Mesenchymal stem cell (in vitro differentiated cells and primary cell): ENCODE measurements around the gene EML5. TPM values are rescaled to one million over a fixed set of nuclear protein-coding genes. Genes with fewer than 3 reads are reported as not detected.

Experiments
- DNase-seq: peaks from one replicate; pipeline ENCODE4 v3.0.0-alpha.2; 2013
- H2AFZ ChIP-seq: one replicate; pipeline ENCODE4 v1.6.1; 2013; ENCODE audit warnings: low read depth, mild to moderate bottlenecking, control low read depth, inconsistent platforms, low read length, moderate library complexity
- H2AK5ac ChIP-seq: 2 replicates; pipeline ENCODE4 v1.6.1; 2013; ENCODE audit warnings: low read length, moderate library complexity, mild to moderate bottlenecking, inconsistent platforms; ENCODE audit not compliant: severe bottlenecking
- H2BK120ac ChIP-seq: one replicate; pipeline ENCODE4 v1.6.1; 2013; ENCODE audit warnings: low read depth, mild to moderate bottlenecking, inconsistent platforms, low read length, moderate library complexity
- H2BK12ac ChIP-seq, 2 experiments: one replicate each; pipeline ENCODE4 v1.6.1; 2013; ENCODE audit warnings: inconsistent platforms in 2 of 2, low read length in 2 of 2, mild to moderate bottlenecking in 2 of 2, moderate library complexity in 2 of 2, control low read depth in 1 of 2
- H2BK15ac ChIP-seq: one replicate; pipeline ENCODE4 v1.6.1; 2013; ENCODE audit warnings: mild to moderate bottlenecking, low read depth, inconsistent platforms; ENCODE audit not compliant: poor library complexity, severe bottlenecking
- H2BK5ac ChIP-seq: 2 replicates; pipeline ENCODE4 v1.6.1; 2013; ENCODE audit warnings: low read depth, mild to moderate bottlenecking, low read length, control low read depth, inconsistent platforms; ENCODE audit not compliant: poor library complexity, severe bottlenecking
- H3K14ac ChIP-seq, 2 experiments: one replicate each; pipeline ENCODE4 v1.6.1; 2013; ENCODE audit warnings: inconsistent platforms in 2 of 2, low read length in 2 of 2, control low read depth in 1 of 2, mild to moderate bottlenecking in 1 of 2, moderate library complexity in 1 of 2
- H3K18ac ChIP-seq, 2 experiments: one replicate each; pipeline ENCODE4 v1.6.1; 2013; ENCODE audit warnings: inconsistent platforms in 2 of 2, low read length in 2 of 2, control low read depth in 1 of 2, low read depth in 1 of 2, mild to moderate bottlenecking in 1 of 2
- H3K23ac ChIP-seq, 2 experiments: one replicate each; pipeline ENCODE4 v1.6.1; 2013; ENCODE audit warnings: inconsistent platforms in 2 of 2, low read length in 2 of 2, mild to moderate bottlenecking in 2 of 2, moderate library complexity in 2 of 2, control low read depth in 1 of 2
- H3K27ac ChIP-seq: 2 replicates; pipeline ENCODE4 v1.5.1; 2013; ENCODE audit warnings: mild to moderate bottlenecking, moderate library complexity, low read length, control low read depth, inconsistent platforms; ENCODE audit not compliant: poor library complexity, severe bottlenecking
- H3K27me3 ChIP-seq, 2 experiments: 2 replicates each; pipeline versions ENCODE4 v1.6.1 to v1.7.0; 2013; ENCODE audit warnings: low read length in 2 of 2, mild to moderate bottlenecking in 2 of 2, moderate library complexity in 2 of 2, control low read depth in 1 of 2, inconsistent platforms in 1 of 2; ENCODE audit not compliant: control insufficient read depth in 1 of 2, insufficient read depth in 1 of 2
- H3K36me3 ChIP-seq, 2 experiments: 2 replicates each; pipeline versions ENCODE4 v1.6.1 to v1.7.0; 2013; ENCODE audit warnings: low read length in 2 of 2, control low read depth in 1 of 2, inconsistent platforms in 1 of 2, low read depth in 1 of 2, mild to moderate bottlenecking in 1 of 2; ENCODE audit not compliant: insufficient read depth in 2 of 2, control insufficient read depth in 1 of 2
- H3K4ac ChIP-seq, 2 experiments: one replicate each; pipeline ENCODE4 v1.6.1; 2013; ENCODE audit warnings: inconsistent platforms in 2 of 2, low read length in 2 of 2, mild to moderate bottlenecking in 2 of 2, moderate library complexity in 2 of 2, control low read depth in 1 of 2, low read depth in 1 of 2
- H3K4me1 ChIP-seq: 2 replicates; pipeline ENCODE4 v1.6.1; 2013; ENCODE audit warnings: low read depth, low read length, control low read depth; ENCODE audit not compliant: control insufficient read depth, insufficient read depth
- H3K4me2 ChIP-seq: 2 replicates; pipeline ENCODE4 v1.6.1; 2013; ENCODE audit warnings: low read length, mild to moderate bottlenecking, inconsistent platforms; ENCODE audit not compliant: poor library complexity, severe bottlenecking
- H3K4me3 ChIP-seq, 2 experiments: 2 replicates each; pipeline versions ENCODE4 v1.5.1 to v1.7.0; 2013; ENCODE audit warnings: low read length in 2 of 2, mild to moderate bottlenecking in 2 of 2, control low read depth in 1 of 2, low read depth in 1 of 2; ENCODE audit not compliant: insufficient read depth in 1 of 2
- H3K79me1 ChIP-seq: replicated peaks from 2 replicates; pipeline ENCODE4 v1.6.1; 2013; ENCODE audit warnings: mild to moderate bottlenecking, control low read depth, low read length, inconsistent platforms; ENCODE audit not compliant: poor library complexity, severe bottlenecking
- H3K9ac ChIP-seq: 2 replicates; pipeline ENCODE4 v1.7.0; 2013; ENCODE audit warnings: mild to moderate bottlenecking, low read length, moderate library complexity
- H3K9me3 ChIP-seq: 2 replicates; pipeline ENCODE4 v1.7.0; 2013; ENCODE audit warnings: mild to moderate bottlenecking, low read length; ENCODE audit not compliant: control insufficient read depth
- H4K8ac ChIP-seq: one replicate; pipeline ENCODE4 v1.6.1; 2013; ENCODE audit warnings: inconsistent platforms, mild to moderate bottlenecking, low read length, moderate library complexity
- H4K91ac ChIP-seq: one replicate; pipeline ENCODE4 v1.6.1; 2013; ENCODE audit warnings: mild to moderate bottlenecking, low read length, inconsistent platforms
- WGBS: methylation state at CpG from one replicate; pipeline ENCODE4 v1.1.7; 2013; ENCODE audit warnings: mixed read lengths; 5-methylcytosine and 5-hydroxymethylcytosine counted together
- polyA plus RNA-seq, 2 experiments: library from polyadenylated mRNA; stranded (reverse); fragments of 200-250 nt; gene quantifications; one replicate each; pipeline ENCODE4 v1.2.3, GENCODE V29; 2013

EML5 gene
- not detected for polyA plus RNA-seq (2013, experiment 1 of 2)
- polyA plus RNA-seq (2013, experiment 2 of 2): 0.04 TPM

DNA sequence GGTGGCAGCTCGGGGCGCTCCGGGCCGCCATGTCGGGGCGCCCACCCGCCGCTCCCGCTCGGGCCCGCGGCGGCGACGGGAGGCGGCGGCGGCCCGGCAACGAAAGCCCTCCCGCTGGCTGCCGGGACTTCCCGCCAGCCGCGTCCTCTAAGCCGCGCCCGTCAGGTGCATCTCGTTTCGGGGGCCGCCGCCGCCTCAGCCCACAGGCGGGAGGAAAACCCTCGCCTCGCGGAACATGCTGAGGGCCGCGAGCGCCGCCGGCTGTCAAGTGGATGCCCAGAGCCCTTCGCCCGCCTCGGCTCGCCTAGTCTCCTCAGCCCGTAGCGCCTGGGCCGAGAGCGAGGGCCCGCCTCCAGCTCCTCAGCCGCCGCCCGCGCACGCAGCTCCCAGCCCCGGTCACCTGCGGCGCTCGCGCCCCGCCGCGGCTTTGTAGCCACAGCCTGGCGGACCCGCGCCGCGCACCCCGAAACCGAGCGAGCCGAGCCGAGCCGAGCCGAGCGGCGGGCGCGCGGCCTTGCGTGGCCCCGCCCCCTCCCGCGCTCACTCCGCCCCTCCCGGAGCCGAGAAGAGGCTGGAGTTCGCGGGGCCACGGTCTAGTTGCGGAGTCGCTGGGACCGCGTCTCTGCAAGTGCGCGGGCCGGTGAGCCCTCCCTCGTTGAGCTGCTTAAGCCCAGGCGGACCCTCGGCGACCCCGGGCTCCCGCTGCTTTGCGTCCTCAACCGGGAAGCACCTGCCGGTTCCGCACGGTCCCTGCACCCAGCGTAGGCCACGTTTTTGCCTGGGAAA, at the start of gene EML5:
Gene EML5 (minus strand): TSS at position 481 of the 786 bp plus-strand sequence. CDS start 450 bp downstream, at position 31.
- peak; percentile 54 for DNase-seq
- H2BK12ac ChIP-seq: no peak within 1 kb of the TSS
- H4K8ac ChIP-seq: no peak within 1 kb of the TSS
- H2AK5ac ChIP-seq: no peak within 1 kb of the TSS
- H3K79me1 ChIP-seq: no peaks in the 10 kb centered on the region
- H2BK15ac ChIP-seq: no peak within 1 kb of the TSS
- WGBS: under 1% methylated on average over 74 of the region's 111 CpGs
- H4K91ac ChIP-seq: no peak within 1 kb of the TSS
- H3K4me1 ChIP-seq: peaks cover 9% of the 10 kb centered on the region
- H3K9me3 ChIP-seq: no peaks in the 10 kb centered on the region
- H2BK5ac ChIP-seq: no peak within 1 kb of the TSS
- peaks cover 15 to 41% of the 10 kb centered on the region in 2 experiments for H3K27me3 ChIP-seq
- peak within 1 kb of the TSS; percentile 67 for H3K9ac ChIP-seq
- H3K36me3 ChIP-seq: no peaks in the 10 kb centered on the region
- H2BK120ac ChIP-seq: no peak within 1 kb of the TSS
- peak within 1 kb of the TSS in 1 of 2 experiments; percentile 41 for H3K23ac ChIP-seq
- H3K27ac ChIP-seq: no peak within 1 kb of the TSS
- no peak within 1 kb of the TSS for H3K4ac ChIP-seq
- H2AFZ ChIP-seq: peak within 1 kb of the TSS; percentile 84
- peak within 1 kb of the TSS in 1 of 2 experiments; percentile 42 for H3K18ac ChIP-seq
- H3K14ac ChIP-seq: no peak within 1 kb of the TSS
- H3K4me2 ChIP-seq: peak within 1 kb of the TSS; percentile 89
- H3K4me3 ChIP-seq: peak within 1 kb of the TSS; percentile 56 to 81

GRCh38 chr14:88842414-88842813, 49.7 kb upstream of the EML5 start:
- Histone ChIP-seq H3K4me3 (no peak overlapping the region), H3K14ac (no peak overlapping the region), H3K79me1 (peaks cover 8% of the 10 kb centered on the region), H2BK15ac (no peak overlapping the region), H2AK5ac (no peak overlapping the region), H3K4me2 (no peak overlapping the region), H2BK120ac (no peak overlapping the region), H3K18ac (no peak overlapping the region), H2BK12ac (no peak overlapping the region), H4K91ac (no peak overlapping the region), H3K9me3 (no peaks in the 10 kb centered on the region), H3K4ac (no peak overlapping the region), H3K27ac (no peak overlapping the region), H3K4me1 (no peaks in the 10 kb centered on the region), H3K36me3 (peaks cover 3 to 50% of the 10 kb centered on the region in 2 experiments), H3K23ac (no peak overlapping the region), H2AFZ (no peak overlapping the region), H3K27me3 (no peaks in the 10 kb centered on the region), H4K8ac (no peak overlapping the region), H2BK5ac (no peak overlapping the region), H3K9ac (no peak overlapping the region)
- WGBS: 100% methylated on average over 1 of the region's 1 CpG
- no peak for DNase-seq

DNA sequence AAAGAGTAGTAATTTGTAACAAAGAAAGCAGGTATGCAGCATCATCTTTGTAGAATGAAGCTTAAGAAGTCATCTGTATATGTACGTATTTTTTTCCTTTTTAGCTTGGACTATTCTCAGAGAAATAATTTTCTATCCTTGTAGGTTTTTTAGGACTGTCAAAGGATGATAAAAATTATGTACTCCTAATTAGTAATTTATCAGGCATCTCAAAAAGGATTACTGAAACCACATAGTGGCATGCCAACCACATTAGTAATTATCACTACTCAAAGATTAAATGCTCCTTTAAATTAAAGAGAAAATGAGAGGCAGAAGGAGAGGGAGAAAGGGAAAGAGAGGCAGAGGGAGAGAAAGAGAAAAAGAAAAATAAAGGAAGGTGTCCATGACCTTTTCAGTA, 49.0 kb upstream of the EML5 start:
- no peak overlapping the region for H3K27ac ChIP-seq
- no peak overlapping the region for H3K18ac ChIP-seq
- no peaks in the 10 kb centered on the region for H3K27me3 ChIP-seq
- H3K4me2 ChIP-seq: no peak overlapping the region
- H3K14ac ChIP-seq: no peak overlapping the region
- H2BK15ac ChIP-seq: no peak overlapping the region
- H2AK5ac ChIP-seq: no peak overlapping the region
- peaks cover 12% of the 10 kb centered on the region for H3K79me1 ChIP-seq
- no peak overlapping the region for H4K8ac ChIP-seq
- no peak overlapping the region for H4K91ac ChIP-seq
- DNase-seq: peak; percentile 32
- no peaks in the 10 kb centered on the region for H3K4me1 ChIP-seq
- no peak overlapping the region for H3K4me3 ChIP-seq
- H2BK5ac ChIP-seq: no peak overlapping the region
- H3K36me3 ChIP-seq: peaks cover 3 to 47% of the 10 kb centered on the region in 2 experiments
- H2BK12ac ChIP-seq: no peak overlapping the region
- no CpG with 5 or more reads among the region's 1 CpG for WGBS
- no peak overlapping the region for H2AFZ ChIP-seq
- H3K9ac ChIP-seq: no peak overlapping the region
- no peak overlapping the region for H3K23ac ChIP-seq
- H3K9me3 ChIP-seq: no peaks in the 10 kb centered on the region
- H2BK120ac ChIP-seq: no peak overlapping the region
- no peak overlapping the region for H3K4ac ChIP-seq

DNA sequence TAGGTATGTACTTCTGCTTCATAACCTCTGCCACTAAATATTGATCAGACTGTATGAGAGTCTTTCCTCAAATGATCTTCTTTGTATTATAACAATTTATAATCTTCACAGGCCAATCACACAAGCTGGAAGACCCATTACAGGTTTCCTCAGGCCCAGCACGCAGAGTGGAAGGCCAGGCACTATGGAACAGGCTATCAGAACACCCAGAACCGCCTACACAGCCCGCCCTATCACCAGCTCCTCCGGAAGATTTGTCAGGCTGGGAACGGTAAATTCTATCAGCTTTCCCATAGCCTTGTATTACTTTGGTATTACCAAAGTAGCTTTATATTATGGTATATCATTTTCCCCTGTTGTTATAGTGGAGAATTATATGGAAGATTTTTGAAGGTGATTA, 48.2 kb upstream of the EML5 start:
- no peak overlapping the region for H2AK5ac ChIP-seq
- no peak overlapping the region for H3K18ac ChIP-seq
- H3K4me1 ChIP-seq: no peaks in the 10 kb centered on the region
- H3K23ac ChIP-seq: no peak overlapping the region
- peaks cover 3 to 39% of the 10 kb centered on the region in 2 experiments for H3K36me3 ChIP-seq
- H3K14ac ChIP-seq: no peak overlapping the region
- no peak overlapping the region for H3K4me3 ChIP-seq
- no peaks in the 10 kb centered on the region for H3K27me3 ChIP-seq
- no peak overlapping the region for H2AFZ ChIP-seq
- H3K27ac ChIP-seq: no peak overlapping the region
- H2BK15ac ChIP-seq: no peak overlapping the region
- no peak overlapping the region for H3K9ac ChIP-seq
- H2BK120ac ChIP-seq: no peak overlapping the region
- no peak overlapping the region for H4K91ac ChIP-seq
- no peak overlapping the region for H3K4me2 ChIP-seq
- 91% methylated on average over 1 of the region's 5 CpGs for WGBS
- no peak overlapping the region for H3K4ac ChIP-seq
- no peaks in the 10 kb centered on the region for H3K9me3 ChIP-seq
- no peak overlapping the region for H4K8ac ChIP-seq
- no peak overlapping the region for H2BK5ac ChIP-seq
- peaks cover 15% of the 10 kb centered on the region for H3K79me1 ChIP-seq
- no peak overlapping the region for H2BK12ac ChIP-seq
- DNase-seq: no peak
